ENCODE measurements around the gene NTMT2. TPM values are rescaled to one million over a fixed set of nuclear protein-coding genes. Genes with fewer than 3 reads are reported as not detected.

The NTMT2 gene
- total and polyA plus RNA-seq, 2 experiments from 2014 or later = not detected

DNA sequence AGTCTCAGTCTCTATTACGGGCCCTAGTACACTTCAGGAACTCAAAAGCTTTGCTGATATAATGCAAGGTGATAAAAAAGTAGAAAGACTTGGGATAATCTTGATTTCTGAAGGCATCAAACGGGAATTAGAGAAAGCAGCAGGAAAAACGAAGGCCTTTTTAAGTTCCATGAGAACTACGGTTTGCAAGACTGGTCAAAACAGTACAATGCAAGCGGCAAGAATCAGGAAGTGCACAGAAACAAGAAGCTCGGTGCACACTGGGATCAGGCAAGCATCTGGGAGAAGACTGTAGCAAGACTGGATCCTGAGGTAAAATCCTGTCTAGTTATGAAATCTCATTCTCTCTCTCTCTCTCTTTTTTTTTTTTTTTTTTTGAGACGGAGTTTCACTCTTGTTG is 28.6 kb downstream of the NTMT2 start:
- peaks cover 4% of the 10 kb centered on the region; the same call in 1 of the 2 replicates for H3K9me2 ChIP-seq (ENCODE audit: insufficient read depth)
- 92 to 97% methylated on average over 6 to 7 of the region's 7 CpGs for WGBS, 2 experiments (ENCODE audit: low coverage in 1 of 2, low lambda C conversion rate in 2 of 2, missing lambda C conversion rate in 2 of 2)
- H3K4me3 ChIP-seq = no peak overlapping the region
- H2AFZ ChIP-seq = no peak overlapping the region
- H3K27ac ChIP-seq = no peak overlapping the region
- H3K27me3 ChIP-seq (replicated peaks; ENCODE audit: insufficient read depth) = no peaks in the 10 kb centered on the region
- no peaks in the 10 kb centered on the region for H3F3A ChIP-seq (ENCODE audit: insufficient read depth)
- no peak overlapping the region for H3K4me2 ChIP-seq (ENCODE audit: unreplicated experiment)
- no peaks in the 10 kb centered on the region for H3K36me3 ChIP-seq (ENCODE audit: low read depth)
- TF ChIP-seq EZH2phosphoT487 (IDR thresholded peaks at IDR 0.05; ENCODE audit: insufficient read depth, low read depth) = no peak
- no peaks in the 10 kb centered on the region for H3K79me2 ChIP-seq (ENCODE audit: insufficient read depth)
- in situ Hi-C loops (cut with MboI) = no loop called here
- DNase-seq = no peak
- no peak overlapping the region for H3K9ac ChIP-seq
- H4K20me1 ChIP-seq (ENCODE audit: insufficient read depth) = no peaks in the 10 kb centered on the region
- no peaks in the 10 kb centered on the region for H3K9me3 ChIP-seq (ENCODE audit: low read depth)
- H3K4me1 ChIP-seq (ENCODE audit: insufficient read depth) = no peaks in the 10 kb centered on the region

DNA sequence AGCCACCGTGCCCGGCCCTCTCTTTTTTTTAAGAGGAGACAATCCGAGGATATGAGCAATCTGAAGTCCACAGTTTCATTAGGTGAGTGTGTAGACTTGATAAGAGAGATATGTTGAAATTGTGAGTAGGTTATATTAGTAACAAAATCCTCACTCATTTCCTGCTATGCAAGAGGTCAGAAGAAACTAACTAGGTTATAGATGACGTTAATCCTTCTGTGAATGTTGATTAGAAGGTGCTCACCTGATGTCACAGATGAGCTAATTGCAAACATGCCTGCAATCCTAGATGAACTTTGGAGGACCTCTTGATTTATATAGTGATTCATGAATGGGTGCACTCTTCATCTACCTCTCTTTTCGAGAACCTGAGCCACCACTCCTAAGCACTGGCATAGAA is 29.3 kb downstream of the NTMT2 start:
- peaks cover 4% of the 10 kb centered on the region; the same call in 1 of the 2 replicates for H3K9me2 ChIP-seq (ENCODE audit: insufficient read depth)
- H3K4me1 ChIP-seq (ENCODE audit: insufficient read depth) = no peaks in the 10 kb centered on the region
- in situ Hi-C loops (cut with MboI) = no loop called here
- WGBS, 2 experiments (ENCODE audit: low coverage in 1 of 2, low lambda C conversion rate in 2 of 2, missing lambda C conversion rate in 2 of 2) = 79 to 82% methylated on average over 5 of the region's 5 CpGs
- no peak for DNase-seq
- no peaks in the 10 kb centered on the region for H3K79me2 ChIP-seq (ENCODE audit: insufficient read depth)
- H3K4me2 ChIP-seq (ENCODE audit: unreplicated experiment) = no peak overlapping the region
- H3F3A ChIP-seq (ENCODE audit: insufficient read depth) = no peaks in the 10 kb centered on the region
- no peaks in the 10 kb centered on the region for H3K36me3 ChIP-seq (ENCODE audit: low read depth)
- no peak overlapping the region for H3K27ac ChIP-seq
- no peak overlapping the region for H3K9ac ChIP-seq
- no peaks in the 10 kb centered on the region for H3K9me3 ChIP-seq (ENCODE audit: low read depth)
- H3K27me3 ChIP-seq (replicated peaks; ENCODE audit: insufficient read depth) = no peaks in the 10 kb centered on the region
- no peak overlapping the region for H2AFZ ChIP-seq
- TF ChIP-seq EZH2phosphoT487 (IDR thresholded peaks at IDR 0.05; ENCODE audit: insufficient read depth, low read depth) (no peak), EZH2 (IDR thresholded peaks at IDR 0.05; ENCODE audit: insufficient read depth, poor library complexity, severe bottlenecking) (no peak)
- no peaks in the 10 kb centered on the region for H4K20me1 ChIP-seq (ENCODE audit: insufficient read depth)
- H3K4me3 ChIP-seq = no peak overlapping the region

DNA sequence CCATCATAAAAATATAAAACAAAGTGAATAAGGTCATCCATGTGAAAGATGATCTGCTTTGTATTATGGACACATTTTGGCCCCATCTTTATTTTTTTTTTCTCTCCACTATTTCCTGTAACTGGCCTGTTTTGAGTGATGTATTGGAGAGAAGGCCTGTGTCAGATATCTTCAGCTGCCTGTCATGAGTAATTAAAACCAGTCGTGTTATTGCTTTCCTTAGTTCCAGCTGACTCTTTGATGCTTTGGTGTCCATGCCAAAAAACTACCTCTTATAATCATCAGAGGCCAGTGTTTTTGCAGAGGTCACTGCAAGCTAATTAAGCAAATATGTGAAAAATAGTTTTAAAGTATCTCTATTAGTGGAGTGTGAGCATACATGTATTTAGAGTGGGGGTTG is 29.7 kb downstream of the NTMT2 start:
- no peaks in the 10 kb centered on the region for H3F3A ChIP-seq (ENCODE audit: insufficient read depth)
- no peaks in the 10 kb centered on the region for H3K4me1 ChIP-seq (ENCODE audit: insufficient read depth)
- TF ChIP-seq EZH2phosphoT487 (IDR thresholded peaks at IDR 0.05; ENCODE audit: insufficient read depth, low read depth) (no peak), EZH2 (IDR thresholded peaks at IDR 0.05; ENCODE audit: insufficient read depth, poor library complexity, severe bottlenecking) (no peak)
- no peak overlapping the region for H3K4me2 ChIP-seq (ENCODE audit: unreplicated experiment)
- 5% methylated on average over 1 of the region's 1 CpG for WGBS, 2 experiments (ENCODE audit: low coverage in 1 of 2, low lambda C conversion rate in 2 of 2, missing lambda C conversion rate in 2 of 2)
- H3K9ac ChIP-seq = no peak overlapping the region
- H3K79me2 ChIP-seq (ENCODE audit: insufficient read depth) = no peaks in the 10 kb centered on the region
- in situ Hi-C loops (cut with MboI) = no loop called here
- H3K9me2 ChIP-seq (ENCODE audit: insufficient read depth) = peaks cover 4% of the 10 kb centered on the region; the same call in 1 of the 2 replicates
- no peaks in the 10 kb centered on the region for H4K20me1 ChIP-seq (ENCODE audit: insufficient read depth)
- no peak overlapping the region for H3K27ac ChIP-seq
- H3K9me3 ChIP-seq (ENCODE audit: low read depth) = no peaks in the 10 kb centered on the region
- H3K36me3 ChIP-seq (ENCODE audit: low read depth) = no peaks in the 10 kb centered on the region
- H2AFZ ChIP-seq = no peak overlapping the region
- H3K4me3 ChIP-seq = no peak overlapping the region
- no peaks in the 10 kb centered on the region for H3K27me3 ChIP-seq (replicated peaks; ENCODE audit: insufficient read depth)
- DNase-seq = no peak

DNA sequence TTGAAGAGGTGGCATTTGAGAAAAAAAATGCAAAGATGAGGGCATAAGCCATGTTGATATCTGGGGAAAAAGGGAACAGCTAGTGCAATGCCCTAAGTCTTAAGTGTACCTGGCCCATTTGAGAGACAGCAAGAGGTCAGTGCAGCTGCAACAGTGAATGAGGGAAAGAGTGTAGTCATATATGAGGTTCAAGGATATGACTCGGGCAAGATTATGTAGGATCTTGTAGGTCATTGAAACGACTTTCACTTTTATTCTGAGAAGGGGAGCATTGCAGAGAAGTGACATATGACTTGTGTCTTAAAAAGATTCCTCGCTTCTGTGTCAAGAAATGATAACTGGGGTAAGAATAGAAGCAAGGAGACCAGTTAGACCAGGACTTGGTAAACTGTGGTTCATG is 31.0 kb downstream of the NTMT2 start:
- no peak for TF ChIP-seq EZH2 (IDR thresholded peaks at IDR 0.05; ENCODE audit: insufficient read depth, poor library complexity, severe bottlenecking)
- no peak for TF ChIP-seq EZH2phosphoT487 (IDR thresholded peaks at IDR 0.05; ENCODE audit: insufficient read depth, low read depth)
- no peaks in the 10 kb centered on the region for H3F3A ChIP-seq (ENCODE audit: insufficient read depth)
- no peak overlapping the region for H3K27ac ChIP-seq
- H3K4me1 ChIP-seq (ENCODE audit: insufficient read depth) = no peaks in the 10 kb centered on the region
- H3K9ac ChIP-seq = no peak overlapping the region
- no peaks in the 10 kb centered on the region for H3K27me3 ChIP-seq (replicated peaks; ENCODE audit: insufficient read depth)
- no peaks in the 10 kb centered on the region for H3K79me2 ChIP-seq (ENCODE audit: insufficient read depth)
- no peaks in the 10 kb centered on the region for H4K20me1 ChIP-seq (ENCODE audit: insufficient read depth)
- no peak overlapping the region for H3K4me3 ChIP-seq
- no peak overlapping the region for H3K4me2 ChIP-seq (ENCODE audit: unreplicated experiment)
- peaks cover 4% of the 10 kb centered on the region; the same call in 1 of the 2 replicates for H3K9me2 ChIP-seq (ENCODE audit: insufficient read depth)
- in situ Hi-C loops (cut with MboI) = no loop called here
- H2AFZ ChIP-seq = no peak overlapping the region
- H3K9me3 ChIP-seq (ENCODE audit: low read depth) = no peaks in the 10 kb centered on the region
- no peaks in the 10 kb centered on the region for H3K36me3 ChIP-seq (ENCODE audit: low read depth)
- 76 to 80% methylated on average over 3 of the region's 3 CpGs for WGBS, 2 experiments (ENCODE audit: low coverage in 1 of 2, low lambda C conversion rate in 2 of 2, missing lambda C conversion rate in 2 of 2)
- no peak for DNase-seq

DNA sequence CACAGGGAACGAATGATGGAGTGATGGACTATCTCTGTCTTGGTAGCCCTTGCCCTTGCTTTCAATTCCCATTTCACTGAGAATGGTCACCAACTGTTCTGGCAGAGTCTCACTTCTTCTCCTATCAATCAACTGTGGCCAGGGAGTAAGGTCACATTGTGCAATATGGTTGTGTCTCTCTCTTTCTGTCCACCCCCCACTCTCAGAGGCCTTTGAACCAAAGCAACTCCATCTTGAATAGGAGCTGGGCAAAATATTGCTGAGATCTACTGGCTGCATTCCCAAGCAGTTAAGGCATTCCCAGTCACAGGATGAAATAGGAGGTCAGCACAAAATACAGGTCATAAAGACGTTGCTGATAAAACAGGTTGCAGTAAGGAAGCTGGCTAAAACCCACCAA is 36.7 kb downstream of the NTMT2 start:
- Histone ChIP-seq H3K9me2 (ENCODE audit: insufficient read depth) (no peaks in the 10 kb centered on the region), H3K9me3 (ENCODE audit: low read depth) (no peaks in the 10 kb centered on the region), H2AFZ (no peak overlapping the region), H3K27me3 (replicated peaks; ENCODE audit: insufficient read depth) (no peaks in the 10 kb centered on the region), H3F3A (ENCODE audit: insufficient read depth) (no peaks in the 10 kb centered on the region), H3K4me3 (no peak overlapping the region), H3K9ac (no peak overlapping the region), H3K4me2 (ENCODE audit: unreplicated experiment) (no peak overlapping the region), H3K36me3 (ENCODE audit: low read depth) (no peaks in the 10 kb centered on the region), H3K27ac (no peak overlapping the region), H4K20me1 (ENCODE audit: insufficient read depth) (no peaks in the 10 kb centered on the region), H3K4me1 (ENCODE audit: insufficient read depth) (no peaks in the 10 kb centered on the region), H3K79me2 (ENCODE audit: insufficient read depth) (no peaks in the 10 kb centered on the region)
- in situ Hi-C loops (cut with MboI) = no loop called here
- TF ChIP-seq EZH2 (IDR thresholded peaks at IDR 0.05; ENCODE audit: insufficient read depth, poor library complexity, severe bottlenecking) (no peak), EZH2phosphoT487 (IDR thresholded peaks at IDR 0.05; ENCODE audit: insufficient read depth, low read depth) (no peak)
- DNase-seq = no peak
- 60 to 62% methylated on average over 2 of the region's 2 CpGs for WGBS, 2 experiments (ENCODE audit: low coverage in 1 of 2, low lambda C conversion rate in 2 of 2, missing lambda C conversion rate in 2 of 2)
